ENCODE results near the gene OSBPL1A.
"Not testable (repeated sequence)": the region's sequence is repeated elsewhere in the genome, so short reads cannot be mapped to it uniquely, and the experiment has no call there.

The OSBPL1A gene

DNA sequence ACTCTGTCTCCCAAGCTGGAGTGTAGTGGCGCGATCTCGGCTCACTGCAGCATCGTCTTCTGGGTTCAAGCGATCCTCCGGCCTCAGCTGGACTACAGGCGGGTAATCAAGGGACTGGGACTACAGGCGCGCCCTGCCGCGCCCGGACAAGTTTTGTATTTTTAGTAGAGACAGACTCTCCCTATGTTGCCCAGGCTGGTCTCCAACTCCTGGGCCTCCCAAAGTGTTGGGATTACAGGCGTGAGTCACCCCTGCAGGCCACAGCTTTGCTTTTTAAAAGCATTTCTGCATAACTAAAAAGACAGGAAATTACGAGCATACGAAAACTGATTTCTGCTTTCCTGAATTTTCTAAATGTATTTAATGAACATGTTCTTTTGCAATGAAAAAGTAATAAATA, 916 bp upstream of the OSBPL1A start:
- no peak for DNase-seq (ENCODE audit: low read depth in 2 of 2, low spot score in 1 of 2)

DNA sequence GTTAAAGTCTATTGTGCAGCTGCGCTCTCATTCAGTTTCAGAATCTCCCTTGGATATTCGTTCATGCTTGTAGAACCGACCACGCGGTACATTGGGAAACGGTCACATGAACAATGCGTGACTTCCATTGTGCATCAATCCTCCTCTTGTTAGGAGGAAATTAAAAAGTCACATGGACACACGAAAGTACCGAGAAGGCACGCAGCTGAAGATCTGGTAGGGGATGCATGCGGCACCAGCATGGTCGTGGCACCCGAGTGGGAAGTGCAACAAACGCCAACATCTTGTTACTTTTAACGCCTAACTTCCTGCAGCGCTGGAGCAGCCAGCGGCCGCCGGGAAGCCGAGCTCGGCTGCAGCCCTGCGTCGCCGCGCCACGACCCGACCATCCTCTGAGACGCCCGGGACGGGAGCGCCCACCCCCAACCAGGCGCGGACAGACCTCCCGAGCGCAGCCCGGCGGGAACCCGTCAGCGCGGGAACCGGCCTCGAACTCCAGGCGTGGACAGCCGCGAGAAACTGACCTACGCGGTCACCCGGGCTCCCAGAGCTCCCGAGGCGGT, 412 bp downstream of the OSBPL1A start:
- DNase-seq (ENCODE audit: low read depth in 2 of 2, low spot score in 1 of 2), result no peak

DNA sequence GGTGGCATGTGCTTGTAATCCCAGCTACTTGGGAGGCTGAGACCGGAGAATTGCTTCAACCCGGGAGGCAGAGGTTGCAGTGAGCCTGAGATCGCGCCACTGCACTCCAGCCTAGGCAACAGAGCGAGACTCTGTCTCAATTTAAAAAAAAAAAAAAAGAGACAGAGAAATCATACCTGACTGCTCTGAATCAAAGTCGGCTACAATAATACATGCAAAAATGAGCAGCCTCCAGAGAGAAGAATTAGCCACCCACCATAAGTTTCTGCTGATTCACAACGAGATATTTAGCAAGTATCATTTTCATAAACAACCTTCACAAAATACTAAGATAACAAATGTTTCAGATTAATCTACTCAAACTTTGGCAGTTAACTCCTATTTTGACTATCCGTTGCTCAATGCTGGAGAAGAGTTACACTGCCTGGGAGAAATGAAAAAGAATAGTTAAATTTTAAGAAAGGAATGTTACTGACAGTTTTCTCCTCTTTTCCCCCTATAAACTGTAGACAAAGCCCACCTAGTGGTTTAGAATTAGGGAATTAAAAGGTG, 1.5 kb downstream of the OSBPL1A start:
- no peak for DNase-seq (ENCODE audit: low read depth in 2 of 2, low spot score in 1 of 2)

DNA sequence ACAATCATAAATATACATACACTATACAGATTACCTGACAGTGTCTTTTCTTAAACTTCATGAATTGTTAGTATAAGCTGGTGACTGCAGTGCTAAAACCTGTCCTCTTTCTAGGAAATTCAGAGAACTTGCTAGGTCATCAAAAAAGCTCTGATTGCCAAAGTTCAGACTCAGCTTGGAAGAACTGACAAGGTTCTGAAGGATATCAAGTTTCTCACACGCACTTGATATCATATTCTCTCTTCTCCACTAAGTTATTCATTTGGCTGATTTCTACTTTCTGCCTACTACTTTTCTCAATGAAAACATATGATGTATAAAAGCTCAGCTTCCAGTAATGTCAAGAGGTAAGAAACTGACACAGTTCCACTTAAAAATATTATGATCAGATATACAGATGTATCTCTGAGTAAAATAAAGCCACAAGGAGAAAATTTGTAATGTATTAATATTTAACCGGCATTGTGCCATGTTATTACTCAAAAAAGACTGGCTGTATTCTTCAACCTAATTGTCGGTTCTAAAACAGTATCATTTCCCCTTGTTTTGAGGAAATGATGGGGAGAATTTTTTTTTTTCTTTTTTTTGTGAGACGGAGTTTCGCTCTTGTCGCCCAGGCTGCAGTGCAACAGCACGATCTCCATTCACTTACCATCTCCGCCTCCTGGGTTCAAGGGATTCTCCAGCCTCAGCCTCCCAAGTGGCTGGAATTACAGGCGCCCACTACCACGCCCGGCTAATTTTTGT, 2.4 kb downstream of the OSBPL1A start:
- DNase-seq (ENCODE audit: low read depth in 2 of 2, low spot score in 1 of 2), result no peak

DNA sequence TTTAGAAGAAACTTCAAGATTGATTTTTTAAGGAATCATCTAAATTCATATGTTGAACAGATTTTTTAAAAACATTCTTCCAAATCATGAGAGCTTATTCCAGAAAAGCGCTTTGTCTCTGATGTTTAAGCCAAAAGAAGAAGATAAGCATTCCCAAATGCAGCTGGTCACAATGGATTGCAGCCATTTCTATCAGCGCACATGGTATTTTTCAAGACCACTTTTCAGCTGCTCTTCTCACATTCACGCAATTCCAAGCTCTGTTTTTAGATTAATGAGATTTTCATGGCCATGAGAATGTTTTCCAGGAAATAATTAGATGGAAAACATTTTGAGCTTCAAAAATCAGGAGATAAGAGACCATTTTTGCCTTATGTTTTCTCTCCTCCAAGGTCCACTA, 8.7 kb downstream of the OSBPL1A start:
- DNase-seq (ENCODE audit: low read depth in 2 of 2, low spot score in 1 of 2), result no peak

DNA sequence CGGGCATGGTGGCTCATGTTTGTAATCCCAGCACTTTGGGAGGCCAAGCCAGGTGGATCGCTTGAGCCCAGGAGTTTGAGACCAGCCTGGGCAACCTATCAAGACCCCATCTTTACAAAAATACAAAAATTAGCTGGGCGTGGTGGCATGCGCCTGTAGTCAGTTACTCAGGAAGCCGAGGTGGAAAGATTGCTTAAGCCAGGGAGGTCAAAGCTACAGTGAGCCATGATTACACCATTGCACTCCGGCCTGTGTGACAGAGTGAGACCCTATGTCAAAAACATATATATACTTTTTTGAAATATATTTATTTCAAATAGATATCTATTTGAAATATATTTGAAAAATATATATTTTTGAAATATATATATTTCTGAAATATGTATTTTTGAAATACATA, 10.9 kb downstream of the OSBPL1A start:
- DNase-seq (ENCODE audit: low read depth in 2 of 2, low spot score in 1 of 2), result no peak

DNA sequence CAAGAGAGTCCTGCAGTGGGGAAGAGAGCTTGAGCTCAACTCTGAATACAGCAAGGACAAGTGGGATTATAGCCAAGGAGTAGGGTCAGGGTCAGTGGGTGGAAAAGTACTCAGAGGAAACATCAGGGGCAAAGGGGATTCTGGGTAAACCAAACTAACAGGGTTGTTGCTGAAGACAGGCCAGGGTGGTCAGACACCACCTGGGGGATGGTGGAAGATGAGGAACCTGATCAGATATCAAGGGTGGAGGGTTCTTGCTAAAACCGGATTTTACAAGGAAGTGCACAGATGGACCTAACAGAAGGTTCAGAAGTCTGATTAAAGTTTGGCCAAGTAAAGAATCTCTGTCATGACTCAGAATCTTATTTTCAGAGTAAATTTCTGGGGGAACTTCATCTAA, 16.5 kb downstream of the OSBPL1A start:
- no peak for DNase-seq (ENCODE audit: low read depth in 2 of 2, low spot score in 1 of 2)

DNA sequence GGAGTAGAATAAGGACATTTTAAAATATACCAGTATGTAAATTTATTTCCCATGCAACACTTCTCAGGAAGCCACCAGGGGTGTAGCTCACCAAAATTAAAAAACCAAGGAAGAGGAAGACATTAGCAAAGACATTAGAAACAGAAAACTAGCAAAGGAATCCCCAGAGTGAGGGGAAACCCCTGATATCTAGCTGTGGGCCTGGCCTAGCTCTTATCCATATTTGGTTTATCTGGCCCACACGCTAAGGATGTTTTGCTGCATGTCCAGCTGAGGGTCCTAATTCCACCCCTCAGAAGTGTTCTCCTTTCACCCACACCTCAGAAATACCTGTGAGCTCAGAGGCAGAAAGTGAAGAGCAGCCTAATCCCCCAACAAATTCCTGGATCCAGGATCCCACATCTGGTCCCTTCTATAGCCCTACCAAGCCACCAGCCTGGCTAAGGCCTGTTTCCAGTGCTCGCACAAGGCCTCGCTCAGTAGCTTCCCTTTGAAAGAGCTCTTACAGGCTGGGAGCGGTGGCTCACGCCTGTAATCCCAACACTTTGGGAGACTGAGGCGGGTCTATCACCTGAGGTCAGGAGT, 17.4 kb downstream of the OSBPL1A start:
- no peak for DNase-seq (ENCODE audit: low read depth in 2 of 2, low spot score in 1 of 2)

DNA sequence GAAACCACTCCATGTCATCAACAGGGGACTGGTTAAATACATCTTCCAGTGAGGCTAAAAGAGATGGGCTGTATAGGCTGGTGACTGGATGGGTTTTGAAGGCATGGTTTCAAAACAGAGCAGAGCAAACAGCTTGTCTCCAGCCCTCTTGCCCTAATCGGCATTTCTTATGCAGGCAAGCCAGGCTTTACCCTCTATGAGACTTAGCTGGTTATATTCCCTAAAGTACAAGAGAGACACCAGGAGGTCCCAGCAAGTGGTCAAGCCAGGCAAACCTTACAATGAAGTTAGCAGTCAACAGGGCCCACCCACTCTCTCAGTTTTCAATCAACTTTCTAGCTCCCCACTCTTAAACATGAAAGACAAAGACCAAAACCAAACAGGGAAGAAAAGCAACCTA, 19.0 kb downstream of the OSBPL1A start:
- DNase-seq (ENCODE audit: low read depth in 2 of 2, low spot score in 1 of 2), result no peak

DNA sequence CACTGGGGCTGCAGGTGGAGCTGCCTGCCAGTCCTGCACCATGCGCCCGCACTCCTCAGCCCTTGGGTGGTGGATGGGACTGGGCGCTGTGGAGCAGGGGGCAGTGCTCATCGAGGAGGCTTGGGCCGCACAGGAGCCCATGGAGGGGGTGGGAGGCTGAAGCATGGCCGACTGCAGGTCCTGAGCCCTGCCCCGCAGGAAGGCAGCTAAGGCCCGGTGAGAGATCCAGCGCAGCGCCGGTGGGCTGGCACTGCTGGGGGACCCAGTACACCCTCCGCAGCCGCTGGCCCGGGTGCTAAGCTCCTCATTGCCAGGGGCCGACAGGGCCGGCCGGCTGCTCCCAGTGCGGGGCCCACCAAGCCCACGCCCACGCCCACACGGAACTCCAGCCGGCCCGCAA, 21.1 kb downstream of the OSBPL1A start:
- DNase-seq (ENCODE audit: low read depth in 2 of 2, low spot score in 1 of 2), result not testable (repeated sequence)

DNA sequence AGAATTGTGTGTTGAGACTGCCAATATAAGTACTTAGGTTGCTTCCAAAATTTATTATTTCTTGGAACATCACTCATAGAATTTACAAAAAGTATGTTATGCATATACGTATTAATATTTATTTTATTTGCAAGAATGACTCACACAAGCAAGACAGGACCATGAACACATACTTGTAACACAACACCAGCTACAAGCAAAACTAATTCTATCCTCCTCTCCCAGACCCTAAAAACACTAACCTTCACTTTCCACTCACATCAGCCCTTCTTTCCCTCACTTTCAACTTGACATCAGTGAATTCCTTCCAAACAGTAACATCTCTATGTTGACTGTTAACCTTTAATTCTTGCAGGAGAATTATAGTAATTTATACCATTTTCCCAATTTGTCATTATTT, 24.3 kb downstream of the OSBPL1A start:
- DNase-seq (ENCODE audit: low read depth in 2 of 2, low spot score in 1 of 2), result no peak

DNA sequence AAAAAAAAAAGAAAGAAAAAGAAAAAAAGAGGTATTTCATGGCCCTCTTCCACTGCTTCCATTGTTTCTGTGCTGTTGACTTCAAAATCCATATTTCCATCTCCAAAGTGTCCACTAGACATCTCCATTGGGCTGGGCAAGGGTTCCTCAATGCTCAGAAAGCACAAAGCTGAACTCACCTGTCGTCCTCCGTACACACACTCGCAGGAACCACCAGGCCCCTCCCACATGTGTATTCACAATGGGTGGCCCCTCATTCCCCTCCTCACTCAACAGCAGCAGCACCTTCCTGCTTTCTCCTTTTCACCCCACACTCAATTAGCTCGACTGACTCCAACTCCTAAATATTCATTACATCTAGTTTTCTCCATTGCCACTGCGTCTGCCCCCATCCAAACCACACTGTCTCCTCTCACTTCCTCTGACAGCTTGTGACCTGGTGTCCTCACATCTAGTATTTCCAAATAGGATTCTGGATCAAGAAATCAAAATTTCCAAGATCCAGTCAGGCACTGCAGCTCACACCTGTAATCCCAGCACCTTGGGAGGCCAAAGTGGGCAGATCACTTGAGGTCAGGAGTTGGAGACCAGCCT, 25.2 kb downstream of the OSBPL1A start:
- DNase-seq (ENCODE audit: low read depth in 2 of 2, low spot score in 1 of 2), result no peak

DNA sequence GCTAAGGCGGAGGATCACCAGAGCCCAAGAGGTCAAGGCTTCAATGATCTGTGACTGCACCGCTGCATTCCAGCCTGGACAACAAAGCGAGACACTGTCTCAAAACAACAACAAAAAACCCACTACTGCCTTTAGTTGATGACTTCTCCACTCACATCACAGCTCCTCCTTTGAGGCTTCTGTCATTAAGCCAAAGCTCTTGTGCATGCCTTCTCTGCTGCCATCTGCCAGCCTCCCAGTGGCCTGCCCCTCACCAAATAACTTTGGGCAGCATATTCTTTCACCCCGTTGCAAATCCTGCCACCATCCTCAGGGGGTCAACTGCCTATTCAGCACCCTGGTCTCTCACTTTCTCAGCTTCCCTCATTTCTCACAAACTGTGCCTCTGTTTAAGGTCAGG, 27.5 kb downstream of the OSBPL1A start:
- DNase-seq (ENCODE audit: low read depth in 2 of 2, low spot score in 1 of 2), result no peak

DNA sequence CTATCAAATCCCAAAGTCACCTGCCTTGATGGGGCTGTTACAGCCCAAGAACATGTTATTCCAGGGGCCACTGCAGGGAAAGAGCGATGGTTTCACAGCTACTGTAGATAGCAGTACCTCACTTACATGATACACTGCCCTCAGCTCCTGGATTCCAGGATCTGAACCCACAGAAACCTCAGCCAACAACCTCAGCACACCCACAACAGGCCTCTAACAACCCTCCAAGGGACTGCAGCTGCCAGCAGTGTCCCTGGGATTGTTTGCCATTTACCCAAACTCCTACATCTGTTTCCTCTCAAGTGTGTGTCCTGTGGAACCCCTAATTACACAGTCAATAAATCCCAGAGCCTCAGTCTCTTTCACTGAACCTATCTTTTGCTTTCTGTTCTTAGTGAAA, 28.2 kb downstream of the OSBPL1A start:
- no peak for DNase-seq (ENCODE audit: low read depth in 2 of 2, low spot score in 1 of 2)

DNA sequence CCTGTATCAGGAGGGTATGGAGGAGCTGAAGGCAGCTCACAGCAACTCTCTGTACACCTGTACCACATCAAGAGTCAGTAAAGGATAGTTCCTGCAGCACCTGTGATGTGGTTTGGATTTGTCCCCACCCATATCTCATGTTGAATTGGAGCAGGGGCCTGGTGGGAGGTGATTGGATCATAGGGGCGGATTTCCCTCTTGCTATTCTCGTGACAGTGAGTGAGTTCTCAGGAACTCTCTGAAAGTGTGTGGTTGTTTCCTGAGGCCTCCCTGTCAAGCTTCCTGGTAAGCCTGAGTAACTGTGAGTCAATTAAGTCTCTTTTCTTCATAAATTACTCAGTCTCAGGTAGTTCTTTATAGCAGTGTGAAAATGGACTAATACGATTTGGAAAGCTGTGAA, 28.9 kb downstream of the OSBPL1A start:
- DNase-seq (ENCODE audit: low read depth in 2 of 2, low spot score in 1 of 2), result no peak

DNA sequence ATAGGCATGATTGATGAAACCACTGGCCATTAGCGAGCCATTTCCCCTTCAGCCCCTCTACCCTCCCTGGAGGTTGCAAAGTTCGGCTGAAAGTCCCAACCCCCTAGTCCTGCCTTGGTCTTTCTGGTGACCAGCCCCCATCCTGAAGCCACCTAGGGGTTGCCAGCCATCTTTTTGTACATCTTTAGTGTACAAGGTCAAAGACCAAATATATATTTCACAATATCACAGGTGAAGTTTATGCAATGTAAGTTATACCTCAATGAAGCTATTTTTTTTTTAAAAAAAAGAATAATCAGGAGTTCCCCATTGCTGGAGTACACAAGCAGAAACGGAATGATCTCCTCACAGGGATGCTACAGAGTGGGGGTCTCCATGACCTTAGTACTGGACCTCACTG, 31.3 kb downstream of the OSBPL1A start:
- DNase-seq (ENCODE audit: low read depth in 2 of 2, low spot score in 1 of 2), result no peak

DNA sequence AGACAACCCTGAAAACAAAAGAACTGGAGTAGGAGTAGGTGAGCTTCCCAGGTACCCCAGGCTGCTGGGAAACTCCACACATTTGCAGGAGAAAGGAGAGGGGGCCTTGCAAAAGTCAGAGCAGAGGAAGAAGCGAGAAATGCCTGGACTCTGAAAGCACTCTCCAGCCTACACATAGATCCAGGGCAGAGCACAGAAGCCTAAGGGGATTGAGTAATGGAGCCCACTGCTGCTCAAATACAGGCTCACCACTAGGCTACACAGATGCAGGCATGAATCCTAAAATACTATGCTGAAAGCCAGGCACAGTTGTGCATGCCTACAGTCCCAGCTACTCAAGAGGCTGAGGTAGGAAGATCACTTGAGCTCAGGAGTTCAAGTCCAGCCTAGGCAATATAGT, 33.4 kb downstream of the OSBPL1A start:
- DNase-seq (ENCODE audit: low read depth in 2 of 2, low spot score in 1 of 2), result no peak

DNA sequence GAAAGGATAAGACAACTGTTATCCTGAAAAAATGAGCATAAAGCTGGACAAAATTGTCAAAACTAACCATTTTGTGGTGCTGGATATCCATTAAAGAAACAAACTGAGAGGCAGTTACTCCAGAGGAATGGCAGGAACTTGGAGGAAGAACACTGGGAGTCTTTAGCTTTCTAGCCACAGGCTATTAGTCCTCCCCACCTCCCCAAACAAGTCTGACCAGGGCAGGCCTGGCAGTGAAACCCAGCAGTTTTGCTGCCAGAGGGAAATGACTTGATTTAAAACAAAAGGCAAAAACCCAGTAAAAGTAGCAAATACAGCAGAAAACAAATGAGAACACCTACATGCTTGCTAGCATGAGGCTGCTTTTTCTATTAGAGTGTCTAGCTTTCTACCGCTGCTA, 34.9 kb downstream of the OSBPL1A start:
- no peak for DNase-seq (ENCODE audit: low read depth in 2 of 2, low spot score in 1 of 2)

DNA sequence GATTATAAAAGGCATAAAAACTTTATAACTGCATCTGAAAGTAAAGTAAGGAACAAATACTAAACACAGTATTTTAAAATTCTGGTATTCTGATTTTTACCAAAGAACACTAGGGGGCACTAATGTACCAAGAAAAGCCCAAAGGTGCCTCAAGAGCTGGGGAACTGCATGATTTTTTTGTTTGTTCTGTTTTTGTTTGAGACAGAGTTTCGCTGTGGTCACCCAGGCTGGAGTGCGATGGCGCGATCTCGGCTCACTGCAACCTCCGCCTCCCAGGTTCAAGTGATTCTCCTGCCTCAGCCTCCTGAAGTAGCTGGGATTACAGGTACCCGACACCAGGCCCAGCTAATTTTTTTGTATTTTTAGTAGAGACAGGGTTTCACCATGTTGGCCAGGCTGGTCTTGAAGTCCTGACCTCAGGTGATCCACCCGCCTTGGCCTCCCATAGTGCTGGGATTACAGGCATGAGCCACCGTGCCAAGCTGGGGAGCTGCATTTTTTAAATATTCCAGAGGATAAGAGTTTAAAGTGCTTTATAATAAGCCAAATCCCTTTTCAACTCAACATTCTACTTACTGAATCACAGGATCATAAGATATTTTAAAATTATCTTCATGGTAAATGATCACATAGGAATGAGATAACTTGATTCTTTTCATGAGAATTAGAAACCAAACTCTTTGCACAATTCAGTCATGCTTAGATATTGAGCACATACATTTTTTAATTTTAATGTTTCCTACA, 37.7 kb downstream of the OSBPL1A start:
- DNase-seq (ENCODE audit: low read depth in 2 of 2, low spot score in 1 of 2), result not testable (repeated sequence)

DNA sequence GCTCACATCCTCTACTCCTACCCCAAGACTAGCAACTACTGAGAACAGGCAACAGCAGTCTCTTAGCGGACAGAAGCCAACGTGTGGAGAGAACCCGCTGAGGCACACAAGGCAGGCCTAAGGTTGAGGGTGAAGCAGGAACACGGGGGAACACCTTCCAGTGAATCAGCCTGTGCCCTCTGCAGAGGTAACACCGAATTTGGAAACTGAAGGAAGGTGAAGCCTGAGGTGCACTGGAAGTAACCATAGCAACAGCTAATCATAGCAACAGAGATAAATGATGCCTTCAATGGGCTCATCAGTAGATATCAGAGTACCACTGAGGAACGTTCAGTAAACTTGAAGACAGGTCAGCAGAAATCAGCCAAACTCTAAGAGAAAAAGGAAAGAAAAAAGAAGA, 43.3 kb downstream of the OSBPL1A start:
- no peak for DNase-seq (ENCODE audit: low read depth in 2 of 2, low spot score in 1 of 2)

DNA sequence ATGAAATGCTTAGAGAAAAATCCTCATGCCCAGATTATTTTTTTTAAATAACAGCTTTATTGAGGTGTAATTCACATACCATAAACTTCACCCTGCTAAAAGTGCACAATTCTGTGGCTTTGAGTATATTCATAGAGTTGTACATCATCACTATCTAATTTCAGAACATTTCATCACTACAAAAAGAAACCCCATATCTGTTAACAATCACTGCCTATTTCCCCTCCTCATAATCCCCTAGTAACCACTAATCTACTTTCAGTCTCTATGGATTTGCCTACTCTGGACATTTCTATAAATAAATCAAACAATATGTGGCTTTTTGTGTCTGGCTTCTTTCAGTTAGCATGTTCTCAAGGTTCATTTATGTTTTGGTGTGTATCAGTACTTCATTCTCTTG, 51.4 kb downstream of the OSBPL1A start:
- no peak for DNase-seq (ENCODE audit: low read depth in 2 of 2, low spot score in 1 of 2)

DNA sequence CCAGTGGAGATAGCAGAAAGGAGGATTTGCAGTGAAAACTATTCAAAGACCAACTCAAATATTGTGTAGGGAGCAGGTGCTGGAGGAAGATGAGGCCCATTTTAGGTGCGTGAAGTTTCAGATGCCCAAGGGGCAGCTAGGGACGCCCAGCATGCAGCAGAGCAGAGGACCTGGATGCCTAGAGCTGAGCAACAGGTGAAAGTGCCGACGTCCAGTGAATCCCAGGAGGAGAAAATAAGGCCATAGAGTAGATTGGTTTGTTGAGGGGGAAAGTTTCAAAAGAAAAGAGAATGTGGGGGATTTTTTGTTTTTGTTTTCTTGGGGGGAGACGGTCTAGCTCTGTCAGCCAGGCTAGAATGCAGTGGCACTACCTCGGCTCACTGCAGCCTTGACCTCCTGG, 53.1 kb downstream of the OSBPL1A start:
- no peak for DNase-seq (ENCODE audit: low read depth in 2 of 2, low spot score in 1 of 2)

Measured in stimulated activated CD8-positive, alpha-beta memory T cell treated with anti-CD3 and anti-CD28 coated beads, Interleukin-4, amount 100 ng/mL, for 4 hours (primary cell).